NCI-H2196 (cell line): ENCODE results near the gene FCN2.

Source experiments
- DNase-seq: peaks from one replicate; lab custom pipeline; 2025; ENCODE audit not compliant: unreplicated experiment; lab: John Stamatoyannopoulos, UW

FCN2 gene

DNA sequence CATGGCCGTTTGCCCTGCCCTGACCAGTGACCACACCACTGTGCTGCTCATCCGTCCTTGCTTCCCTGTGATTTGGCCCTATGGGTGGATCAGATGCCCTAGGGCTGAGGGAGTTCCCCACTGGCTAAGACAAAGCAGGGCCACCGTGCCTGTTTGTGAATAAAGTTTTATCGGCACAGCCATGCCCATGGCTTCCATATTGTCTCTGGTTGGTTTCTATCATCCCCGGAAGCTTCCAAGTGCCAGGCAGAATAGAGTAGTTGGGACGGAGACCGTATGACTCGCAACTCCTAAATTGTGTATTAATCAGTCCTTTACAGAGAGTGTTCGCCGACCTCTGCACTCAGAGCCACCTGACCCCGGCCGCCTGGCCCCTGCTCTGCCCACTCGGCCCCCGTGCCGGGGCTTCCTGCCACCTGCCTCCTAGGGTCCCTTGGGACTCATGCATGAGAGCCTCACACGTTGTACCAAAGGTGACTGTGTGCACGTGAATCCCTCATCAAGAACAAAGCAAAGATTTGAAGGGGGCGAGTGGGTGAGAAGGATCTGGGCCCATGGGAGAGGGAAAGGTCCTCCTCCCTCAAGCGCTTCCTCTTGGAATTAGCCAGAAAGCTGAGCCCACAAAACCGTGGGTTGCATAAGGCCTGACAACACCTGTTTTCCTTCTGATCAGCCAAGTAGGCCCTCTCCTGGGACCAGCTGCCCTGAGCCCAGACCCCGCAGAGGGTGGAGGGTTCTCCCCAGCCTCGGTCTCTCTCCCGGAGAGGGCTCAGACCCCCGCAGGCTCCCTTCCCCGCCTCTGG lies 11.7 kb upstream of the FCN2 start:
- DNase-seq, result no peak

DNA sequence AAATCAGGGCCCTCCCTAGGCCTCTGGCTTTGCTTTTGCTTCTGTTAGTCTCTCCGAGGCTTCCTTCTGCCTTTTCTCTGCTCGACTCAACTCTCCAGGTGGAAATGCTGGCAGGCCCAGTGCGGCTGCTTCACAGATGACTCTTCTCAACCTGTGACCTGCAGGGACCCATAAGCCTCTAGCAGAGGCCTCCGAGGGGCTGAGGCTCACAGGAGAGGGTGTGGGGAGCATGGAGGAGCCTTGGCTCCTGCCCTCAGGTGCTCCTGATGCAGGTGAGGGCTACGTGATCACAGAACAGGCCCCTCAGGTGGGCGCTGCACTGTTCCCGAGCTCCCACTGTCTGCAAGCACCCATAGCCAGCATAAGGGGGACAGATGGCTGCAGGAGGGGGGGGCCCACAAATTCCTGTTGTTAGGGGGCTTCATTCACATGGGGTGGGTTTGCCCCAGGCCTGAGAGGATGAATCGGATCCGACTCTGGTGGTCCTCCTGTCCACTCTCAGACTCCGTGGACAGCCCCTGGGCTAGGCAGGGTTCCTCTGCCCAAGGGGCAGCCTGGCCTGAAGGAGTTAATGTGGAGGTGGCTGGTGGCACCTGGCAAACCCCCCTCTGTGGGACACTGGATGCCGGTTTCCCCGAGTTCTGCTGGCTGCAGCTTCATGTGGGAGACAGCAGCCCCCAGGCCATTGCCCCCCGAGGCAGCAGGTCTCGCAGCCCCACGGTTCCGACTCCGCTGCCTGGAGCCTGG lies 10.9 kb upstream of the FCN2 start:
- no peak for DNase-seq

DNA sequence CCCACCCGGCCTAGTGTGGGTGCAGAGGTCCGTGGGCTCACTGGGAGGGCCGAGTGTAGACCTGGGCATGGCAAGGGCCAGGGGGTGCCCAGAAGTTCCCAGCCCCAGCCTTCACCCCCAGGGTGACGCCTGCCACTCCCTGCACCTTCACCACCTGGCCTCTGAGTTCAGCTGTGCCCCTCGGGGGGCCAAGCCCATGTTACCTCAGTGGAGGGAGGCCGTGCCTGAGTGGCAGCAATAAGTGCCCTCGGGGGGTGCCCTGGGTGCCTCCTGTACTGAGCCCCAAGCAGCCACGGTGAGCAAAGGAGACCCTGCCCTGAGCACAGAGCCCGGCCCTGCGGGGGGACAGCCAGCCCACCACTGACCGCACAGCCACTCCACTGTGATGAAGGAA lies 10.3 kb upstream of the FCN2 start:
- DNase-seq, result no peak

DNA sequence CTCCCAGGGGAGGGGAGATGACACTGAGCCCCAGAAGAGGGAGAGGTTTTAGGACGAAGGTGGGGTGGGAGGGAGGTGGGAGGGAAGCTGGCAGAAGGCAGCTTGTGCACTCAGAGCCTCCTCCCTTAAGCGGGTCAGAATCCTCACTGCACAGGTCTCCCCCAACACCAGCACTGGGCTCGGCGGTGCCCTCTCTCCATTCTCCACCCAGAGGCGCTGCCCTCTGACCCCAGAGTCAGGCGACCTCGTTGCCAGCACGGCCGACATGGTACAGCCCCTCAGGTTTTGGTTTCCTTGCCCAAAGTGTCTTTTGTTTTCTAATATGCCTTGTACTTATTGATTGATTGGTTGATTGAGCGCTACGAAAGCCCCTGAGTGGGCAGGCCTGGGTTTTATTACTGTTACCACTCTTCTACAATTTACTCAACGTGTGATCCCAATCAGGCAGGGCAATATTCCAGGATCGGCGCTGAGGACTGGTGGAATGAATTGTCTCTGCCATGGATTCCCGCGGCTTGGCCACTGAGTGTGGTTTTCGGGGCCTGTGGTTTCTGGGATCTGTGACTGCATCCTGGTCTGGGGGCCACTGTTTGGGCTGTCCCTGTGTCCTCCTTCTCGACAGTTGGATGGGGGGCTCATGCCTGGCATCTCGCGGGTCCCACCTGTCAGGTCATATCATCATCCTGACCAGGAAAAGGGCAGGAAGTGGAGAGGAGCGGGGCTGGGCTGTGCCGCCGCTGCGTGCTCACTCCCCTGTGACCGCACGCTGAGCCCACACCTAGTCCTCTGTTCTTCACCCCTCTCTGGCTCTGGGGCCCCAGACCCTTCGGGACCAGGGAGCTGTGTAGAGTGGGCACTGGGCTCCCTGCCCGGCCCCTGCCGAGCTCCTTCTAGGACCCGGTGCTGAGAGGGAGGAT lies 9.6 kb upstream of the FCN2 start:
- no peak for DNase-seq

DNA sequence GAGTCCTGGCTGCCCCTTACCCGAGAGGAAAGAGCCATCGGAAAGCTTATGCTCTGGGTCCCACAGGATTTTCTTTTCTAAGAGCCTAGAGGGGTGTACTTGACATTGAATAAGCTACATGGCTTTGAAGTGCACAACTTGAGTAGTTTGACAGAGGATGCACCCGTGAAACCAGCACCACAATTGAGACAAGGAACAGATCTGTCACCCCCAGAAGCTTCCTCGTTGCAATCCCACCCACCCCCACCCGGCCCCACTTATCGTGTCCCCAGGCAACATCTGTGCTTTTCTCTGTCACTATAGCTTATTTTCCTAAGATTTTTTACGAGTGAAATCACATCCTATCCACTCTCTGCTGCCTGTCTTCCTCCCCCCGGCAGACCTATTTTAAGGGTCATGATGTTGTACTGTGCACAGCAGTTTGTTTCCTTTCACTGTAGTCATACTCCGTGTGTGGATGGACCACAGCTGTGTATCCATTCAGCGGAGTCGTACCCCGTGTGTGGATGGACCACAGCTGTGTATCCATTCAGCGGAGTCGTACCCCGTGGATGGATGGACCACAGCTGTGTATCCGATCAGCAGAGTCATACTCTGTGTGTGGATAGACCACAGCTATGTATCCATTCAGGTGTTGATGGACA lies 8.8 kb upstream of the FCN2 start:
- DNase-seq, result no peak

DNA sequence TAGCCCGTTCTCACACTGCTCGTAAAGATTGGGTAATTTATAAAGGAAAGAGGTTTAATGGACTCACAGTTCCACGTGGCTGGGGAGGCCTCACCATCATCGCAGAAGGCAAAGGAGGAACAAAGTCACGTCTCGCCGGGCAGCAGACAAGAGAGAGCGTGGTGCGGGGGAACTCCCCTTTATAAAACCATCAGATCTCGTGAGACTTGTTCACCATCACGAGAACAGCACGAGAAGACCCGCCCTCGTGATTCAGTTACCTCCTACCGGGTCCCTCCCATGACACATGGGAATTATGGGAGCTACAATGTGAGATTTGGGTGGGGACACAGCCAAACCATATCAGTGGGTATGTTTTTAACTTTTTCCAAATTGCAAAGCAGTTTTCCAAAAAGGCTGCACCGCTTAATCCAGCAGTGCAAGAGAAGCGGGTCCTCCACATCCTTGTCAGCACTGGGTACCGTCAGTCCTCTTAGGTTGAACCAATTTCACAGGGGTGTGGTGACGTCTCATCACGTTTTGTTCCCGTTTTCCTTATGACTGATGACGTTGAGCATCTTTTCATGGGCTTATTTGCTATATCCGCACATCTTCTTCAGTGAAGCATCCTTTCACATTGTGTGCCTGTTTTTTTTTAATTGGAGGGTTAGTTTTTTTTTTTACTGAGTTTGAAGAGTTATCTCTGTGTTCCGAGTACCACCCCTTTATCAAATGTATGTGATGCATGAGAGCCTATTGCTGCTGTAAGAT lies 8.0 kb upstream of the FCN2 start:
- DNase-seq, result no peak

DNA sequence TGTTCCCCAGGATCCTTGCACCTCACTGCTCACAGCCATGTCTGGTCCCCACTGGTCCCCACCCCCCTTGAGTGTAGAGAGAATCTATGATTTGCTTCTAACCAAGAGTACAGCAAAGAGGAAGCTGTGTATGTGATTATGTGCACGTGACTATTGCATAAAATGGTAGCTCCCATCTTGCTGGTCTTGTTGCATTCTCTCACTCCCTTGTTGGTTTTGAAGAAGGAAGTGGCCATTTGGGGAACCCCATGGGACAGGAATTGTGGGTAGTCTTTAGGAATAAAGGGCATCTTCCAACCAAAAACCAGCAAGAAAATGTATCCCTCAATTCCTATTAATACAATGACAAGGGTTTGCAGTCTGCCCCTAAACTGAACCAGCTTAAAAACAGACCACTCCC lies 5.2 kb upstream of the FCN2 start:
- no peak for DNase-seq

DNA sequence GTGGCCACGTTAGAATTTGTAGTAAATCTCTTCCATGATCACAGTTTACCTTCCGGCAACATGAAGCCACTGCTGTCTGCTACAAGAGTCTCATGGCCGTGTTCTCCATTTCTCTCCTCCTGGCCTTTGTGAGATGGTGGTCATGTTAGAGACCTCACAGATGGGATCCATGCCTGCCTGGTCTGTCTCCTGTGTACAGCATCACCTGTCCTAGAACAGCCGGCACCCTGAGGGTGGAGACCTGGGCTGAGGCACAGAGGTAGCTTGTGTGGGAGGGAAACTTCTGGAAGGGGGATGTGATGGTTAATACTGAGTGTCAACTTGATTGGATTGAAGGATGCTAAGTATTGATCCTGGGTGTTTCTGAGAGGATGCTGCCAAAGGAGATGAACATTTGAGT lies 3.1 kb upstream of the FCN2 start:
- no peak for DNase-seq

DNA sequence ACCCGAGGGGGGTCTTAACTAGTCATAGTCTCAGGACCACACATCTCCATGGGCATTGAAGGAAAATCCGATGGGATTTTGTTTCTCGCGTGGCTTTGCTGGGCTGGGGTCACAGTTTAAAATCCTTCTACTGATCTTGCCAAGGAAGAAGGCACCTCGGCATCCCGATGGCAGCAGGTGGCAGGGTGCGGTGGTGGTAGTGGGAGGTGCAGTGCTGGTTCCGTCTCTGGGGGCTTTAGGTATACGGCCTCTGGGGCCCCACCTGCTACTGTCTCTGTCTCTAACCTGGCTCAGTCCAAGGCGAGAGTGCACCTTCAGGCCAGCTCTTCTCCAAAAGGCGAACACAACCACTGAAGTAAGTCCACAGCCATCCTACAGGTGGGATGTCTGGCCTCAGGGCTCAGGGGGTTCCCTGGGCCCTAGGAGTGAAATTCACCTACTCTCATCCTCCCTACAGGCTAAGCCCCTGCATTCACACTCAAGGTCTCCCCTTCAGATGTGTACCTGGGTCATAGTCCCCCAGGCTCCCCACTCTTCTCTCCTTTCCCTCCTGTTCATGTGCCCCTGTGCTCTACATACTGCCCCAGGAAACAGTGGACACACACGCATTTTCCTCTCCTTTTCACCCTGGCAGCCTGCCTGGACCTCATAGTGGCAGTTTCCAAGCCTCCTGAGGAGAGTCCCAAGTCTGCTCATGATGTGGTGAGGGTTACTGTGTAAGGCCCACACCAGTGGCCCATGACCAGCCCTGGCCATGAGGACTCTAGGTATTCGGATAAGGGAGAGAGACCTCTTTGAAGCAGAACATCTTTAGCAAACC lies 736 bp upstream of the FCN2 start:
- DNase-seq, result no peak

DNA sequence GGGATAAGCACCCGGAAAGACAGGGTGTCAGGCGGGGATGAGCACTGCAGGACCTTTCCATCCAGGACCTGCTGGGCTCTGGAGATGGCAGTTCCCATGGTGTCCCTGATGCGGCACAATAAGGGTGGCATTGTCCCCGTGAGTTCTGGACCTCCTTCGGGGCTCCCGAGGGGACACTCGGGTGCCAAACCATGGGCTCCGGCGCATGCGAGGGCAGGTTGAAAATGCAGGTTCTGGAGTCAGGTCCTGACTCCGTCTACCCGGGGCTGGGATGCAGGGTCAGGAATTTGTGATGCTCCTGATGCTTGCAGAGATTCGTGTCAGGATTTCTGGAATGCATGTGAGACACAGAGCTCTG lies 682 bp downstream of the FCN2 start:
- DNase-seq, result no peak

DNA sequence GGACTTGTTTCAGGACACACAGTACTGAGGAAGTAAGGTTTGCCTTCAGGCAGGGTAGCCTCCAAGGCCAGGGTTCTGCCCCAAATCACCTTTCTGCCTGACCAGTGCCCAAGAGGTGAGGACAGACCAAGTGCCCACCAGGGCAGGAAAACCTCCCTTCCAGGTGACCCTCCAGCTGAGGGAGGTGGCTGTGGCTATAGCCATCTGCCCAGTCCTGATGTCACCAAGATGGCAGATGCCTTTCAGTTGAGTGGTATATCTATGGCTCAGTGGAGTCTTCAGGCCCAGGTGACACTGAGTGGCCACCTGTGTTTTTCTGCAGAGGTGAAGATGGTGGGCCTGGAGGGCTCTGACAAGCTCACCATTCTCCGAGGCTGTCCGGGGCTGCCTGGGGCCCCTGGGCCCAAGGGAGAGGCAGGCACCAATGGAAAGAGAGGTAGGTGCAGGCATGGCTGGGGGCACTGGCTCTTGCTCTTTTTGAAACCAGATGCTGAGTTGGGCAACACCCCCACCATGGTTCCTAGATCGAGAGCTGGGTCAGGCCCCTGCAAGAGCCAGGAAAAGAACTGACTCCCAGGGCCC lies 1.7 kb downstream of the FCN2 start:
- DNase-seq, result no peak

DNA sequence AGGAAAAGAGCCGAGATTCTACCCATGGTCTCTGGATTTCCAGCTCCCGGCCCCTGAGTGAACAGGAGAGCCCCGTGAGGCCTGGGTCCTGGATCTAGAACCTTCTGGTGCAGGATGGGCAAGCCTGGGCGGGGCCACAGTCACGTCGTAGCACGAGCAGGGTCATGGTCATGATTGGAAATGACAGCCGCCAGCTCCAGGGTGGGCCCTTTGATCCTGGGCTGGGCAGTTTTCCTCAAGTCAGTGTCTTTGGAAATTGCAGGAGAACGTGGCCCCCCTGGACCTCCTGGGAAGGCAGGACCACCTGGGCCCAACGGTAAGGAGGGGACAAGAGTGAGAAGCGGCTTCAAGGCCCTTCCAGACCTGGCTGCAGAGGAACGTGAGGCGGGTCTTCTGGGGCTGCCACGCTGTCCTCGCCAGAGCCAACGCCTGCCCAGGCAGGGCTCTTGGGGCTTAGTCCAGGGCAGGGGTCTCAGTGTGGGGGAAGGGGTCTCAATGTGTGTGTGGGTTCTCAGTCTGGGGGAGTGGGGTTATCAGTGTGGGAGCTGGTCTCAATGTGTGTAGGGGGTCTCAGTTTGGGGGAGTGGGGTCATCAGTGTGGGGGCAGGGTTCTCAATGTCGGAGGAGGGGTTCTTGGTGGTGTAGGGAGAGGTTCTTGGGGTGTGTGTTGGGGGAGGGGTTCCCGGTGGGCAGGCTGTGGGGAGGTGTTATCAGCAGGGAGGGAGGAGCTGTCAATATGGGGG lies 2.6 kb downstream of the FCN2 start:
- DNase-seq, result no peak

DNA sequence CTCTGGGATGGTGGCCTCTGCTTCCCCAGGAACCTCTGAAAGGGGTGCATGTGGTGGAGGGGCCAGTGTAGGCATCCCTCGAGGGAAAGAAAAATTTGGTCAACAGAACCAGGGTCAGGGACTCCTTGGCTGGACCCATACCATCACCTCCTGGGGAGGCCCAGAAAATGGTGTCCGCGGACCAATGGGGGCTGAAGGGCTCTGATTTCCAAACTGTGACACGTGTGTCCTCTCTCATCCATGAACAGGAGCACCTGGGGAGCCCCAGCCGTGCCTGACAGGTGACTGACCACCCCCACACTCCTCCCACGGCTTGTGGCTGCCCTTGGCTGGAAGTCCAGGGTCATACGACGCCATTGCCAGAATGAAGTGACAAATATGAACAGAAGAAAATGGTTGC lies 3.9 kb downstream of the FCN2 start:
- no peak for DNase-seq

DNA sequence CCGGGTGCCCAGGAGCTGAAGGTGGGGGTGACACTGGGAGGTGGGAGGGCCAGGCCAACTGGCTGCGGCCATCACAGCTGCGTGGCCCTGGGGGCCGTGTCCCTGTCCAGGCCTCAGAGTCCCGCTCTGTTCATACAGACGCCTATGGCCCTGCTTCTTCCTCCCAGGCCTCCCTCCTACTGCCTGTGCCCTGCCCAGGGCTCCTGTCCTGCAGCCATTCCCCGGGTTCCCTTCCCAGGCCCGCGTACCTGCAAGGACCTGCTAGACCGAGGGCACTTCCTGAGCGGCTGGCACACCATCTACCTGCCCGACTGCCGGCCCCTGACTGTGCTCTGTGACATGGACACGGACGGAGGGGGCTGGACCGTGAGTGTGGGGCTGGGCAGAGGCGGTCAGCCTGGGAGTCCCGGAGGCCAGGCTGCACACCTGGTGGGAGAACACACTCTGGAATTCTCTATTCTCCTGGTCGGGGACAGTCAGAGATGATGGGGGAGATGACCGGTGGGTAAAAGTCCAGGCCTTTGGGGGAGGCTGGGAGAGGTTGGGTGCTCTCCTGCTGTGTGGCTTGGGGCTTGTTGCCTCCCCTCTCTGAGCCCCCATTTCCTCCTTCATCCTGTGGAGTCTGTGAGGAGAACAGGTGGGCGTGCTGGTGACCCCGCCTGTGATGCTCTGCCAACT lies 4.5 kb downstream of the FCN2 start:
- DNase-seq, result no peak

DNA sequence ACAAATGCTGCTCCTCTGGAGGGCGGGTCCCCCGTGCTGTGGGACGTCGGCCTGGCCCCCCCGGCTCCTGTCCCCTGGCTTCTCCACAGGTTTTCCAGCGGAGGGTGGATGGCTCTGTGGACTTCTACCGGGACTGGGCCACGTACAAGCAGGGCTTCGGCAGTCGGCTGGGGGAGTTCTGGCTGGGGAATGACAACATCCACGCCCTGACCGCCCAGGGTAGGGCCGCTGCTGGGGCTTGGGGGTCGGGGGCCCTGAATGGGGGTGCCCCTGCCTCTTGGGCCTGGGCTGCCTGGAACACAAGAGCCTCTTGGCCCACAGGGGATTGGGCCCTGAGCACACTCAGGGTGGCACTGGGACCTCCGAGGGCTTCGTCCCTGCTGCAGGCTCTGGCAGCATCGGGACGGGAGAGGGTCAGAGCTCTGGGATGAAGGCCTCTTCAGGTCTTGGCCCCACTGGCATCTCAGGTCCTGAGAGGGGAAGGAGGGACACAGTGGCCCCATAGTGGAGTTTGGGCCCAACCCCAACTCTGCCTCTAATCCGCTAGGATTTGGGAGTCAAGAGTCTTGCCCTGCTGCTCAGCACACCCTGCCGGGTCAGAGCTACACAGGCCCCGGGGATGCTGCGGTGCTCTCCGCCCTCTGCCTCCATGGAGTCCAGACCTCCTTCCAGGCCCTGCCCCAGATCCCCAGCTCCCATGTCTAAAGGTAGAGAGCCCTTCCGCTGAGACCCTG lies 5.2 kb downstream of the FCN2 start:
- no peak for DNase-seq

DNA sequence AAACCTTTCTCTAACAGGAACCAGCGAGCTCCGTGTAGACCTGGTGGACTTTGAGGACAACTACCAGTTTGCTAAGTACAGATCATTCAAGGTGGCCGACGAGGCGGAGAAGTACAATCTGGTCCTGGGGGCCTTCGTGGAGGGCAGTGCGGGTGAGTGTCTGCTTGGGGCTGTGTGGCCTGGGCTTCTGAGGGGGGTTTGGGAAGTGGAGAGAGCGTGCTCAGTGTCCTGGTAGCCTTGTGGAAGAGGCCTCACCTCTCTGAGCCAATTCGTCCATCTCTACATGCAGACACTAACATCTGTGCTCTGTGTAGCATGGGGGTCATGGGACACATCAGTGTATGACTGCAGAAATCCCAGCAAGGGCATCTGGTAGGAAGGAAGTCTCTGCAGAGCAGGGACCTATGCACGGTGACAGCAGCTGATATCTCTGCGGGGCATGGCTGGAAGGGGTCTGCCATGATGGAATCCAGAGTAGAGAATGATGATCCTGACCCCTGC lies 5.9 kb downstream of the FCN2 start:
- no peak for DNase-seq

DNA sequence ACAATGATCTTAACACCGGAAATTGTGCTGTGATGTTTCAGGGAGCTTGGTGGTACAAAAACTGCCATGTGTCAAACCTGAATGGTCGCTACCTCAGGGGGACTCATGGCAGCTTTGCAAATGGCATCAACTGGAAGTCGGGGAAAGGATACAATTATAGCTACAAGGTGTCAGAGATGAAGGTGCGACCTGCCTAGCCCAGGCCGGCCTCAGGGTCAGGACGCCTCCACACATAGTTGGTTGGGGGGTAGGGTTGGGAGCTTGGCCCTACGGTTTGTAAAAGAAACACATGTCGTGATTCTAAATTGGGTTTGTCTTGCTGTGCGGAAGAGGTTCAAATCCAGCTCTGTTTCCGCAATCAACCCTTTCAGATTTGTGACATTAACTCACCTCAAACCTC lies 6.6 kb downstream of the FCN2 start:
- DNase-seq, result no peak
